Activated T-cell treated with anti-CD3 and anti-CD28 coated beads for 1 hour (primary cell): ENCODE results near the gene SLC36A4.
"Not testable (repeated sequence)": the region's sequence is repeated elsewhere in the genome, so short reads cannot be mapped to it uniquely, and the experiment has no call there.

Source experiments
- DNase-seq: peaks from one replicate; pipeline ENCODE4 v3.0.0-alpha.2; 2020; ENCODE audit warnings: low read depth

The SLC36A4 gene

DNA sequence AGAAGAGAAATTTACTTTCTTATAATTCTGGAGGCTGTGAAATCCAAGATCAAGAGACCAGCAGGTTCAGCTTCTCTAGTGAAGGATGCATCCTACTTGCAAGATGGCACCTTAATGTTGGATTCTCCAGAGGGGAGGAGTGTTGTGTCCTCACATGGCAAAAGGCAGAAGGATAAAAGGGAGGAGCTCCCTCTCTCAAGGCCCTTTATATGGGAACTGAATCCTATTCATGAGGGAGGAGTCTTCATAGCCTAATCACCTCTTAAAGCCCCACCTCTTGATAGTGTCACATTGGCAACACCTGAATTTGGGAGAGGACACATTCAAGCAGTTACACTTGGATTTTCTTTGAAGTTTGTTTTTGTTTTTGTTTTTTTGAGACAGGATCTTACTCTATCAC lies 79.5 kb downstream of the SLC36A4 start:
- no peak for DNase-seq

DNA sequence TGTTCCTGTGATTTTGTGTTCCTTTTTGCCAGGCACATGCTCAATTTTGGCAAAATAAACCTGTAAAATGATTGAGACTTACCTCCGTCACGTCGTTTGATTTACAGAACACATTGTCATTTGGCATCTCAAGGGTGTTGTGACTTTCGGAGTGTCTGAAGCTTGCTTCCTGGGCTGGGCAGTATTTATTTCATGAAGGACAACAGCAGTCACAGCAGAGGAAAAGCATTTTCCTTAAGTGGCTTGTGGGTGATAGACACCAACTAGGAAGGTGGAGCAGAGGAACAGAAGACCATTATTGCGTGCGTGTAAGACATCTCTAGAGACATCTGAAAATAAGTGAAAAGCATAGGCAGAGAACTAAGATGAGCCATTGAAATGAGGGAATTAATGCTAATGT lies 80.2 kb downstream of the SLC36A4 start:
- DNase-seq, result no peak

DNA sequence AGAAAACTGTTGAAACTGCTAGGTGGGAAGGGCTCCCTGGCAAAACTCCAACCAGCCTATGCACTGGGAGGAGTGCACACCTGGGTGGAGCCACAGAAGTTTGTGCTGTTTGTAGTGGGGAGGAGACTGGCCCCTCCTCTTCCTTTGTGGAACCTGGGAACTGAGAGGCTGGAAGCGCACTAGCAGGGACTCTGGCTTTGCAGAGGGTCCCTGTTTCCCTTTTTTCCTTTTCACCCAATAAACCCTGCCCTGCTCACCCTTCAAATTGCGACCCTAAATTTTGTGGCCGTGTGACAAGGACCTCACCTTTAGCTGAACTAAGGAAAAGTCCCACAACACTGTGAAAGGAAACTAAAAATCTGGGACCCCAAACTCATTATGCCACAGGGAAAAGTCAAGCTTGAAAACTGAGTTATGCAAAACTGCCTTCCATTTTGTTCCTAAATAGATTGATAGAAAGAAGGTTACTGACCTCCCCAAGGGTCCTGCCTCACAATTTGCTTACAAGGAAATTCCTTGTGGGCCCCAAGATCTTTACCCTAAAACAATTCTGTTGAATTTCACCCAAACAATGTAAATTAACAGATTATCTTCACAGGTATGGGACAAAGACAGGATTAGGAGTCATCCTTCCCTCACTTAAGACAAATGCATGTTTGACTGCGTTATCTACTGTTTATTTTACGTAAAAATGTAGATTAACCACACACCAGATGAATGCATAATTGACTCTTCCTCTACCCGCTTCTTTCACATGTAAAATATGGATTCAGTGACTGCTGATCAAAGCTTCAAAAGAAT lies 81.0 kb downstream of the SLC36A4 start:
- DNase-seq, result no peak

DNA sequence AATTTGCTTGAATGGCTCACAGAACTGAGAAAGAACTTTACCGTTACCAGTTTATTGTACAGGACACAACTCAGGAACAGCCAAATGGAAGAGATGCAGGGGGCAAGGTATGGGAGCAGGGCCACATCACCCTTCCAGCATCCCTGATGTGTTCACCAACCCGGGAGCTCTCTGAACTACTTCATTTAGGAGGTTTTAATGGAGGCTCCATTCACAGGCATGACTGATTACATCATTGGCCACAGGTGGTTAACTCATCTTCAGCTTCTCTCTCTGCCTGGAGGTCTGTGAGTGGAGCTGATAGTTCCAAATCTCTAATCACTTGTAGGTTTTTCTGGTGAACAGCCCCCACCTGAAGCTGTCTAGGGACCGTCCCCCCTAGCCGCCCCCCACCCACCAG lies 83.5 kb downstream of the SLC36A4 start:
- DNase-seq, result no peak

DNA sequence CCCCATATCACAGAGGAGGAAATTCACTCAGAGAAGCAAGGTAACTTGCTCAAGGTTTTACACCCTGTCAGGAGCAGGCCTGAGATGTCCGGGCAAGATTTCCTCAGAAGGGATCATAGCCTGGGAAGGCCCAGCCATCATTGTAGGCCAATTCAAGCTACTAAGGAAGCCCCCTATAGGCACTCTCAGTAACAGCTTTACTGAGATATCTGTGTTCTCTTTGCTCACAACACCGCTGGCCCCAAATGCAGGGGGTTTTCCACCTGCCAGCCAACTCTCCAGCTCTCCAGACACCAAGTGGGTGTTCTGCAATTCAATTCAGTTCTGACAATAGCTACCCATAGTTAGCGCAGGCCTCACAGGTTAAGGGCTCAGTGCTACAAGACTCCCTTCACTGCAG lies 84.0 kb downstream of the SLC36A4 start:
- DNase-seq, result no peak

DNA sequence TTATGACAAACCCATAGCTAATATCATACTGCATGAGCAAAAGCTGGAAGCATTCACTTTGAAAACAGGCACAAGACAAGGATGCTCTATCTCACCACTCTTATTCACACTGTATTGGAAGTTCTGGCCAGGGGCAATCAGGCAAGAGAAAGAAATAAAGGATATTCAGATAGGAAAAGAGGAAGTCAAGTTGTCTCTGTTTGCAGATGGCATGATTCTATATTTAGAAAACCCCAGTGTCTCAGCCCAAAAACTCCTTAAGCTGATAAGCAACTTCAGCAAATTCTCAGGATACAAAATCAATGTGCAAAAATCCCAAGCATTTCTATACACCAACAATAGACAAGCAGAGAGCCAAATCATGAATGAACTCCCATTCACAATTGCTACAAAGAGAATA lies 86.6 kb downstream of the SLC36A4 start:
- DNase-seq, result not testable (repeated sequence)

DNA sequence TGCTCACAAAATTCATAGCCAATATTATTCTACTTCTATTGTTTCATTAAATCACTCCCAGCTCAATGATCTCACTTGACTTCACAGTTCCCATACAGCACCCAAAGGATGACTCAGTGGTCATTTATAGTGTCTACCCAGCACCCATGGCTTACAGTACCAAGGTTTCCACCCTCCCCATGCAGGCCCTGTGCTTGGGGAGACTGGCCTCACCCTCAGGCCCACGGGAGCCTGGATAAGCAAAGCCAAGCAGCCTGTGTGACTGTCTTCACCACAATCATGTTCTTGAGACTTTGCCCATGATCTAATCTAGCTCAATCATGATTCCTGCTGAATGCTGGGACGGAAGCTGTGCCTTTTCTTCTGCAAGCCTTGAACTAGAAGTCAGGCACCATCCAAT lies 97.6 kb downstream of the SLC36A4 start:
- DNase-seq, result no peak

DNA sequence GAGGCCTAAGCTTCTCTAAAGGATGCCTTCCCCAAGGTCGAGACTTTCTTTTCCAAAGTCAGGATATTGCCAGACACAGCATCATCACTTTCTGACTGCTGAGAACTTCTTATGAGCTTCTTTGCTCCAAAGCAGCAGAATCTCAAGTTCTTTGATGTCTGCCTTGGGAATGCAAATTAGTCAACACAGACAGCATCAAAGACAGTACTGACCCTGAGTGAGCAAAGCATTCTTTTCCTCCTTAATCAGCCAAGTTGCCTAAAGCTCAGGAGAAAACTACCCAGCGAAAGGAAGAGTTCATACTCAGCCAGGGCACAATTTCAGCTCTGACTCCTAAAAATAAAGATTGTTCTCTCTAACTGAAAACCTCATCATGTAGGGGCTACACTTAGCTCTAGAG lies 98.0 kb downstream of the SLC36A4 start:
- DNase-seq, result no peak
